A673 (cell line): Measurements from ENCODE around the gene PDE10A.

Experiments used
- EZH2 ChIP-seq: fragments of 200-600 bp; sonication (generic); IDR thresholded peaks from 2 replicates; pipeline ENCODE4 v1.6.1; 2017; ENCODE audit warnings: borderline replicate concordance, low read depth, mild to moderate bottlenecking, mixed read lengths, antibody characterized with exemption, low read length; ENCODE audit not compliant: poor library complexity, severe bottlenecking
- TF ChIP-seq, protein P1 (sequence below): fragments of 300-800, 200-600 bp; sonication (generic); conservative IDR thresholded peaks from 2 replicates; pipeline ENCODE4 v1.5.1; 2017; ENCODE audit warnings: low read depth, mild to moderate bottlenecking, antibody characterized with exemption, low read length, moderate library complexity, mixed read lengths

DNA sequence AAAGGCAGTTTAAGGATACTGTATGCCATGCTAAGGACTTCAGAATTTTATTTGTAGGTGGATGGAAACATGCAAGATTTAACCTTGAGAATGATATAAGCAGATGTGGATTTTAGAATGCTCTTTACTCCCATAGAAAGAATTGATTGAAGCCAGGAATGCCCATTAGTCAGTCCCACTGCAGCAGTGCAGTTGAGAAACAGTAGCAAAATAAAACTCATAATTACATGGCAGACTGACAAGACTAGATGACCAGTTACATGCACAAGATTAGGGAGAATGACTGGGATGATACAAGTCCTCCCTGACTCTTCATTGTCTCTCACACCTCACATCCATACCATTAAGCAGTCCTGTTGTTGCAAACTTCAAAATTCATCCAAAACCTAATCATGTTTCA is 83.9 kb downstream of the PDE10A start:
- TF ChIP-seq, protein P1, sequence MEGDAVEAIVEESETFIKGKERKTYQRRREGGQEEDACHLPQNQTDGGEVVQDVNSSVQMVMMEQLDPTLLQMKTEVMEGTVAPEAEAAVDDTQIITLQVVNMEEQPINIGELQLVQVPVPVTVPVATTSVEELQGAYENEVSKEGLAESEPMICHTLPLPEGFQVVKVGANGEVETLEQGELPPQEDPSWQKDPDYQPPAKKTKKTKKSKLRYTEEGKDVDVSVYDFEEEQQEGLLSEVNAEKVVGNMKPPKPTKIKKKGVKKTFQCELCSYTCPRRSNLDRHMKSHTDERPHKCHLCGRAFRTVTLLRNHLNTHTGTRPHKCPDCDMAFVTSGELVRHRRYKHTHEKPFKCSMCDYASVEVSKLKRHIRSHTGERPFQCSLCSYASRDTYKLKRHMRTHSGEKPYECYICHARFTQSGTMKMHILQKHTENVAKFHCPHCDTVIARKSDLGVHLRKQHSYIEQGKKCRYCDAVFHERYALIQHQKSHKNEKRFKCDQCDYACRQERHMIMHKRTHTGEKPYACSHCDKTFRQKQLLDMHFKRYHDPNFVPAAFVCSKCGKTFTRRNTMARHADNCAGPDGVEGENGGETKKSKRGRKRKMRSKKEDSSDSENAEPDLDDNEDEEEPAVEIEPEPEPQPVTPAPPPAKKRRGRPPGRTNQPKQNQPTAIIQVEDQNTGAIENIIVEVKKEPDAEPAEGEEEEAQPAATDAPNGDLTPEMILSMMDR = no peak
- TF ChIP-seq EZH2 = no peak
